Measurements from ENCODE around the gene HOXD9. TPM values are rescaled to one million over a fixed set of nuclear protein-coding genes. Genes with fewer than 3 reads are reported as not detected.
A peak's percentile ranks its signal among the peaks of the same experiment; 100 is the strongest.

Gene HOXD9
- total RNA-seq, 4 donors from 2014 or later, result 0.83 to 3.9 (median 2.3) TPM

- intact Hi-C loops (cut with DNase I), result no loop called here
- Histone ChIP-seq H3K4me3 (replicated peaks in 1 of 3) (no peak overlapping the region), H3K27me3 (peaks cover 60% of the 10 kb centered on the region), H3K36me3 (no peaks in the 10 kb centered on the region), H3K4me1 (peaks cover 14 to 15% of the 10 kb centered on the region in 2 donors), H3K9me3 (no peaks in the 10 kb centered on the region), H3K27ac (no peak overlapping the region)
- DNase-seq, result no peak
- WGBS, 2 donors, result 18 to 30% methylated on average over 7 of the region's 7 CpGs
- TF ChIP-seq, protein P1, sequence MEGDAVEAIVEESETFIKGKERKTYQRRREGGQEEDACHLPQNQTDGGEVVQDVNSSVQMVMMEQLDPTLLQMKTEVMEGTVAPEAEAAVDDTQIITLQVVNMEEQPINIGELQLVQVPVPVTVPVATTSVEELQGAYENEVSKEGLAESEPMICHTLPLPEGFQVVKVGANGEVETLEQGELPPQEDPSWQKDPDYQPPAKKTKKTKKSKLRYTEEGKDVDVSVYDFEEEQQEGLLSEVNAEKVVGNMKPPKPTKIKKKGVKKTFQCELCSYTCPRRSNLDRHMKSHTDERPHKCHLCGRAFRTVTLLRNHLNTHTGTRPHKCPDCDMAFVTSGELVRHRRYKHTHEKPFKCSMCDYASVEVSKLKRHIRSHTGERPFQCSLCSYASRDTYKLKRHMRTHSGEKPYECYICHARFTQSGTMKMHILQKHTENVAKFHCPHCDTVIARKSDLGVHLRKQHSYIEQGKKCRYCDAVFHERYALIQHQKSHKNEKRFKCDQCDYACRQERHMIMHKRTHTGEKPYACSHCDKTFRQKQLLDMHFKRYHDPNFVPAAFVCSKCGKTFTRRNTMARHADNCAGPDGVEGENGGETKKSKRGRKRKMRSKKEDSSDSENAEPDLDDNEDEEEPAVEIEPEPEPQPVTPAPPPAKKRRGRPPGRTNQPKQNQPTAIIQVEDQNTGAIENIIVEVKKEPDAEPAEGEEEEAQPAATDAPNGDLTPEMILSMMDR (IDR thresholded peaks at IDR 0.05), result no peak
- no peak for TF ChIP-seq POLR2A (IDR thresholded peaks at IDR 0.05)
Measured at GRCh38 chr2:176173567-176174381, 51.3 kb downstream of the HOXD9 start.

- peaks cover 57% of the 10 kb centered on the region for H3K27me3 ChIP-seq
- H3K4me3 ChIP-seq (replicated peaks in 1 of 3), result no peak overlapping the region
- WGBS, 2 donors, result 19 to 22% methylated on average over 8 to 11 of the region's 14 CpGs
- no peak overlapping the region for H3K27ac ChIP-seq
- peaks cover 14 to 15% of the 10 kb centered on the region in 2 donors for H3K4me1 ChIP-seq
- no peaks in the 10 kb centered on the region for H3K9me3 ChIP-seq
- TF ChIP-seq, protein P1 (IDR thresholded peaks at IDR 0.05), result no peak
- no peak for TF ChIP-seq POLR2A (IDR thresholded peaks at IDR 0.05)
- H3K36me3 ChIP-seq, result no peaks in the 10 kb centered on the region
- no peak for DNase-seq
- intact Hi-C loops (cut with DNase I), result no loop called here
Measured at GRCh38 chr2:176174382-176174823, 51.9 kb downstream of the HOXD9 start.

MicroRNA genes within 50 kb of the gene (microRNA counts, 767-probe panel; counts per million panel counts)
- 2,712 to 4,256 counts per million in 2 donors for microRNA hsa-miR-10b-5p

Small RNA genes lying within 50 kb of the gene (microRNA-seq; reads per million reads assigned to microRNA genes)
- gene MIR10B, result 5,733 reads per million, percentile 91 among the genes with 10 or more reads in this experiment

Small RNA genes lying within 50 kb of the gene (small RNA-seq; reads per million reads assigned to genes)
- 21,101 reads per million, percentile 100 among the genes with 10 or more reads in this experiment for gene MIR10B

Other genes with a start within 250 kb of the HOXD9 start
- gene LNPK, start 120.5 kb upstream of the HOXD9 start, total RNA-seq, result 10 to 100 TPM; 18.9 to 48.1 (median 20.2) TPM
- gene EVX2, start 38.8 kb upstream of the HOXD9 start, total RNA-seq, result not detected
- gene HOXD13, start 30.0 kb upstream of the HOXD9 start, total RNA-seq, result not detected
- gene HOXD12, start 22.9 kb upstream of the HOXD9 start, total RNA-seq, result not detected
- not detected for gene HOXD11, start 15.4 kb upstream of the HOXD9 start, total RNA-seq
- gene HOXD10, start 5.9 kb upstream of the HOXD9 start, total RNA-seq, result under 1 TPM in 2 of 4 donors, not detected in 2; 0.33 to 0.54 TPM
- gene HOXD8, start 7.0 kb downstream of the HOXD9 start, total RNA-seq, result 10 to 100 TPM in 2 of 4 donors, 1 to 10 TPM in 2; 4.1 to 24.9 (median 9.9) TPM
- 1 to 10 TPM; 1.6 to 4.8 (median 3.3) TPM for gene HOXD4, start 28.8 kb downstream of the HOXD9 start, total RNA-seq
- gene HOXD3, start 34.6 kb downstream of the HOXD9 start, total RNA-seq, result 1 to 10 TPM in 3 of 4 donors, under 1 TPM in 1; 0.75 to 5.0 (median 3.1) TPM
- under 1 TPM in 2 of 4 donors, not detected in 2; 0.11 to 0.40 TPM for gene HOXD1, start 65.9 kb downstream of the HOXD9 start, total RNA-seq
- 10 to 100 TPM; 23.4 to 42.0 (median 33.7) TPM for gene MTX2, start 146.7 kb downstream of the HOXD9 start, total RNA-seq